Keratinocyte (primary cell): ENCODE measurements around the gene RANGRF. TPM values are rescaled to one million over a fixed set of nuclear protein-coding genes. Genes with fewer than 3 reads are reported as not detected.

Experiments
- DNase-seq: peaks from one replicate; pipeline ENCODE4 v3.0.0-alpha.2; 2011; ENCODE audit warnings: low read depth, missing footprints, low spot score
- FAIRE-seq: peaks from 2 replicates; lab custom pipeline; 2011; peaks lifted over from hg19 to GRCh38; lab: Jason Lieb, UNC
- H2AFZ ChIP-seq: 2 replicates; pipeline ENCODE4 v1.6.0; 2012; ENCODE audit warnings: low read length, control low read depth, inconsistent platforms; ENCODE audit not compliant: control insufficient read depth
- H3K27ac ChIP-seq: 2 replicates; pipeline ENCODE4 v1.5.1; 2011; ENCODE audit warnings: low read length; ENCODE audit not compliant: control insufficient read depth, insufficient read depth
- H3K27me3 ChIP-seq: 3 replicates; pipeline ENCODE4 v1.6.0; 2011; ENCODE audit warnings: low read length; ENCODE audit not compliant: control insufficient read depth, insufficient read depth; ENCODE audit errors: extremely low read depth
- H3K36me3 ChIP-seq, 2 experiments: 2 replicates in 1 of 2; 3 replicates in 1 of 2; pipeline ENCODE4 v1.5.1; 2011; ENCODE audit warnings: low read length in 2 of 2, mild to moderate bottlenecking in 1 of 2; ENCODE audit not compliant: control insufficient read depth in 2 of 2, insufficient read depth in 2 of 2; ENCODE audit errors: extremely low read depth in 1 of 2
- H3K4me1 ChIP-seq: 3 replicates; pipeline ENCODE4 v1.5.1; 2011; ENCODE audit warnings: low read length; ENCODE audit not compliant: control insufficient read depth, insufficient read depth; ENCODE audit errors: extremely low read depth
- H3K4me2 ChIP-seq: 3 replicates; pipeline ENCODE4 v1.6.0; 2011; ENCODE audit warnings: low read depth, low read length; ENCODE audit not compliant: control insufficient read depth, insufficient read depth; ENCODE audit errors: extremely low read depth
- H3K4me3 ChIP-seq, 3 experiments: fragments of 200-600 bp in 1 of 3; sonication (generic) in 1 of 3; 2 replicates in 2 of 3; 3 replicates in 1 of 3; pipeline ENCODE4 v1.5.1; 2011 to 2016; ENCODE audit warnings: low read length in 3 of 3, mild to moderate bottlenecking in 3 of 3, control low read depth in 2 of 3, inconsistent platforms in 1 of 3, low read depth in 1 of 3, mixed read lengths in 1 of 3, mixed run types in 1 of 3, moderate library complexity in 1 of 3; ENCODE audit not compliant: control insufficient read depth in 2 of 3, insufficient read depth in 2 of 3; ENCODE audit errors: extremely low read depth in 1 of 3
- H3K79me2 ChIP-seq: 2 replicates; pipeline ENCODE4 v1.6.0; 2012; ENCODE audit warnings: low read length; ENCODE audit not compliant: control insufficient read depth, insufficient read depth
- H3K9ac ChIP-seq: 3 replicates; pipeline ENCODE4 v1.6.0; 2011; ENCODE audit warnings: low read length; ENCODE audit not compliant: control insufficient read depth, insufficient read depth; ENCODE audit errors: extremely low read depth
- H3K9me1 ChIP-seq: 3 replicates; pipeline ENCODE4 v1.6.0; 2011; ENCODE audit warnings: low read length; ENCODE audit not compliant: control insufficient read depth, insufficient read depth; ENCODE audit errors: extremely low read depth
- H3K9me3 ChIP-seq: 2 replicates; pipeline ENCODE4 v1.5.1; 2012; ENCODE audit warnings: low read depth, low read length; ENCODE audit not compliant: control insufficient read depth
- H4K20me1 ChIP-seq: 3 replicates; pipeline ENCODE4 v1.6.0; 2011; ENCODE audit warnings: low read length; ENCODE audit not compliant: control insufficient read depth, insufficient read depth; ENCODE audit errors: extremely low read depth
- EZH2 ChIP-seq: IDR thresholded peaks from one replicate; pipeline ENCODE4 v1.6.1; 2012; ENCODE audit warnings: inconsistent platforms, mild to moderate bottlenecking, low read length, moderate library complexity
- dilution Hi-C: fragments of 300-500 bp; cut with MboI; formaldehyde crosslinking; loops from one replicate; pipeline ENCODE4 v1.7.0; 2020; ENCODE audit warnings: low sequenced_read_pairs; ENCODE audit not compliant: extremely low pct_ligation_motif_present
- polyA plus RNA-seq, 5 experiments: library from polyadenylated mRNA; depleted of rRNA in 3 of 5; stranded (reverse) in 3 of 5; stranded (forward) in 1 of 5; unstranded in 1 of 5; fragments of >200 nt; gene quantifications; 1 replicate in 1 of 5; 2 replicates in 3 of 5; 3 replicates in 1 of 5; pipeline versions ENCODE4 v1.2.1 to v1.2.3, GENCODE V29; 2011 to 2012; ENCODE audit warnings: missing spikeins in 2 of 5, low read depth in 1 of 5, low replicate concordance in 1 of 5
- TF ChIP-seq, protein P1 (sequence below), 3 experiments: IDR thresholded peaks in 1 of 3; conservative IDR thresholded peaks in 1 of 3; optimal IDR thresholded peaks in 1 of 3; 2 replicates in 2 of 3; 3 replicates in 1 of 3; pipeline versions ENCODE3 to v1.5.1; 2011; ENCODE audit warnings: low read length in 3 of 3, mild to moderate bottlenecking in 3 of 3, moderate library complexity in 2 of 3, control low read depth in 1 of 3, inconsistent platforms in 1 of 3; ENCODE audit not compliant: insufficient read depth in 2 of 3; ENCODE audit errors: extremely low read depth in 1 of 3

The RANGRF gene
- polyA plus RNA-seq, 1 donor (not counting 4 experiments of a cell fraction or from before 2014, with no cell fraction given): 24.4 TPM

DNA sequence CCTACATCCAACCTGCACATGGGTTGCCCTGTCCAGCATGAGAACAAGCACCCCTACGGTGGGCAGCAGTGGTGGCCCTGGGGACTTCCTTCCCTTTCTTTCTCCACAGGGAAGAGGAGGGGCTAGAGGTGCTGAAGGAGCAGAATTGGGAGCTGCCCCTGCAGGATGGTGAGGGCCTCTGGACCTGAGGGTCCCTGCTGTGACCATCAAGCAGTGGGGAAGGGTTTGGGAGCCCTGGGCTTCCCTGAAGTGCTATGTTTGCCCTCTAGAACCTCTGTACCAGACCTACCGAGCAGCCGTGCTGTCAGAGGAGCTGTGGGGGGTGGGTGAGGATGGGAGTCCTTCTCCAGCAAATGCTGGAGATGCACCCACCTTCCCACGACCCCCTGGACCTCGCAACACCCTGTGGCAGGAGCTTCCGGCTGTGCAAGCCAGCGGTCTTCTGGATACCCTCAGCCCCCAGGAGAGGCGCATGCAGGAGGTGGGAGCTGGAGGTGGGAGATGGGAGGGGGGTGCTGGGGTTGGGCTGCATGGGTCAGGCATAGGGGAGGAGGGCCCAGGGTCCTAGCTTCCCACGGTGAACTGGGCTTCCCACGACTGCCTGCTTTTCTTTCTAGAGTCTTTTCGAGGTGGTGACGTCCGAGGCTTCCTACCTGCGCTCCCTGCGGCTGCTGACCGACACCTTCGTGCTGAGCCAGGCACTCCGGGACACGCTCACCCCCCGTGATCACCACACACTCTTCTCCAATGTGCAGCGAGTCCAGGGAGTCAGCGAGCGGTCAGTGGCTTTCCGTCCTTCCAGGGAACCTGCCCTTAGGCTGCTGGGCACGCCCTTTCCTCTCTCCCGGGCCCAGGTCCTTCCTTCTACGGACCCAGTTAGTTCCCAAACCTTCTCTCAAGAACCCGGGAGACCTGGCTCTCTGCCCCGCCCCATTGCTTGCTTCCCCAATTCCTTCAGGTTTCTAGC, 26.6 kb downstream of the RANGRF start:
- H3K79me2 ChIP-seq: no peaks in the 10 kb centered on the region
- H3K9ac ChIP-seq: no peak overlapping the region
- dilution Hi-C loops: no loop called here
- H2AFZ ChIP-seq: peak overlapping the region; percentile 46
- H3K27ac ChIP-seq: no peak overlapping the region
- no peaks in the 10 kb centered on the region for H4K20me1 ChIP-seq
- no peak for FAIRE-seq
- H3K4me2 ChIP-seq: peak overlapping the region; percentile 60
- peaks cover 43% of the 10 kb centered on the region for H3K27me3 ChIP-seq
- TF ChIP-seq, protein P1, sequence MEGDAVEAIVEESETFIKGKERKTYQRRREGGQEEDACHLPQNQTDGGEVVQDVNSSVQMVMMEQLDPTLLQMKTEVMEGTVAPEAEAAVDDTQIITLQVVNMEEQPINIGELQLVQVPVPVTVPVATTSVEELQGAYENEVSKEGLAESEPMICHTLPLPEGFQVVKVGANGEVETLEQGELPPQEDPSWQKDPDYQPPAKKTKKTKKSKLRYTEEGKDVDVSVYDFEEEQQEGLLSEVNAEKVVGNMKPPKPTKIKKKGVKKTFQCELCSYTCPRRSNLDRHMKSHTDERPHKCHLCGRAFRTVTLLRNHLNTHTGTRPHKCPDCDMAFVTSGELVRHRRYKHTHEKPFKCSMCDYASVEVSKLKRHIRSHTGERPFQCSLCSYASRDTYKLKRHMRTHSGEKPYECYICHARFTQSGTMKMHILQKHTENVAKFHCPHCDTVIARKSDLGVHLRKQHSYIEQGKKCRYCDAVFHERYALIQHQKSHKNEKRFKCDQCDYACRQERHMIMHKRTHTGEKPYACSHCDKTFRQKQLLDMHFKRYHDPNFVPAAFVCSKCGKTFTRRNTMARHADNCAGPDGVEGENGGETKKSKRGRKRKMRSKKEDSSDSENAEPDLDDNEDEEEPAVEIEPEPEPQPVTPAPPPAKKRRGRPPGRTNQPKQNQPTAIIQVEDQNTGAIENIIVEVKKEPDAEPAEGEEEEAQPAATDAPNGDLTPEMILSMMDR (optimal IDR thresholded peaks at IDR 0.05 in 1 of 3, IDR thresholded peaks at IDR 0.05 in 1 of 3, conservative IDR thresholded peaks at IDR 0.05 in 1 of 3; ENCODE audit: extremely low read depth in 1 of 3, insufficient read depth in 2 of 3, low read length in 3 of 3): no peak
- TF ChIP-seq EZH2: no peak
- peaks cover 6% of the 10 kb centered on the region for H3K4me1 ChIP-seq
- H3K9me3 ChIP-seq: no peaks in the 10 kb centered on the region
- DNase-seq: no peak
- H3K9me1 ChIP-seq: no peaks in the 10 kb centered on the region
- H3K36me3 ChIP-seq: no peaks in the 10 kb centered on the region
- H3K4me3 ChIP-seq: peak overlapping the region in 1 of 3 experiments; percentile 27

- no peak for DNase-seq
- Histone ChIP-seq H3K4me1 (peaks cover 6% of the 10 kb centered on the region), H3K4me3 (peak overlapping the region in 1 of 3 experiments; percentile 27), H3K79me2 (no peaks in the 10 kb centered on the region), H3K4me2 (peak overlapping the region; percentile 60), H2AFZ (peak overlapping the region; percentile 46), H4K20me1 (no peaks in the 10 kb centered on the region), H3K9me3 (no peaks in the 10 kb centered on the region), H3K27me3 (peaks cover 43% of the 10 kb centered on the region), H3K36me3 (no peaks in the 10 kb centered on the region), H3K27ac (no peak overlapping the region), H3K9ac (no peak overlapping the region), H3K9me1 (no peaks in the 10 kb centered on the region)
- dilution Hi-C loops: no loop called here
- FAIRE-seq: no peak
- no peak for TF ChIP-seq EZH2
- TF ChIP-seq, protein P1 (optimal IDR thresholded peaks at IDR 0.05 in 1 of 3, IDR thresholded peaks at IDR 0.05 in 1 of 3, conservative IDR thresholded peaks at IDR 0.05 in 1 of 3; ENCODE audit: extremely low read depth in 1 of 3, insufficient read depth in 2 of 3, low read length in 3 of 3): no peak
Observed at GRCh38 chr17:8315764-8316217, 27.3 kb downstream of the RANGRF start.
